HepG2 (cell line): ENCODE data around the gene AKR1C4. TPM values are rescaled to one million over a fixed set of nuclear protein-coding genes. Genes with fewer than 3 reads are reported as not detected.
A peak's percentile ranks its signal among the peaks of the same experiment; 100 is the strongest.

Source experiments
- ATAC-seq: fragments of 200-7000 bp; cut with Tn5 transposase; 3 replicates; pipeline ENCODE4 v1.9.1; 2020; ENCODE audit warnings: mild to moderate bottlenecking, moderate library complexity
- BruUV-seq: library from RNA; stranded (reverse); fragments of 400-500 nt; replicated peaks from 2 replicates; lab custom pipeline; 2021; lab: Mats Ljungman, UMichigan
- CTCF ChIA-PET: fragments of 300-600 bp; formaldehyde crosslinking; extraction: SDS; loops from one replicate; lab custom pipeline; 2021; ENCODE audit warnings: low total read pairs, inconsistent platforms, low intra/inter-chr PET ratio; lab: Yijun Ruan, JAX
- POLR2A ChIA-PET: fragments of 350-600 bp; sonication (Branson Sonifier 250); formaldehyde crosslinking; loops from one replicate; lab custom pipeline; 2020; ENCODE audit warnings: antibody characterized with exemption, inconsistent platforms; lab: Yijun Ruan, JAX
- DNase-seq: peaks from one replicate; pipeline ENCODE4 v3.0.0-alpha.2; 2015; ENCODE audit warnings: low spot score
- FAIRE-seq: peaks from 3 replicates; lab custom pipeline; 2011; peaks lifted over from hg19 to GRCh38; lab: Jason Lieb, UNC
- H2AFZ ChIP-seq: one replicate; pipeline ENCODE4 v1.6.1; 2011; ENCODE audit warnings: low read length, inconsistent platforms
- H3K27ac ChIP-seq: fragments of 300-600 bp; 3 replicates; pipeline ENCODE4 v1.8.0; 2011; ENCODE audit warnings: mixed run types, mild to moderate bottlenecking, mixed read lengths, low read length, inconsistent platforms; ENCODE audit not compliant: insufficient read depth; ENCODE audit errors: extremely low read length
- H3K27me3 ChIP-seq, 2 experiments: fragments of 200-600 bp in 1 of 2; 2 replicates in 1 of 2; 3 replicates in 1 of 2; pipeline versions ENCODE4 v1.6.0 to v1.8.0; 2011; ENCODE audit warnings: low read length in 2 of 2, mild to moderate bottlenecking in 2 of 2, moderate library complexity in 2 of 2, inconsistent platforms in 1 of 2; ENCODE audit not compliant: insufficient read depth in 2 of 2, control insufficient read depth in 1 of 2
- H3K36me3 ChIP-seq, 2 experiments: fragments of 200-600 bp in 1 of 2; replicated peaks in 1 of 2; 2 replicates in 1 of 2; 3 replicates in 1 of 2; pipeline versions ENCODE4 v1.5.1 to v1.8.0; 2011; ENCODE audit warnings: low read length in 2 of 2, inconsistent platforms in 1 of 2; ENCODE audit not compliant: insufficient read depth in 2 of 2, control insufficient read depth in 1 of 2
- H3K4me1 ChIP-seq: 2 replicates; pipeline ENCODE4 v1.5.1; 2012; ENCODE audit warnings: low read length, inconsistent platforms; ENCODE audit not compliant: insufficient read depth
- H3K4me2 ChIP-seq: 2 replicates; pipeline ENCODE4 v1.6.0; 2011; ENCODE audit warnings: low read depth, low read length, inconsistent platforms
- H3K4me3 ChIP-seq, 3 experiments: fragments of 200-600 bp in 1 of 3; sonication (generic), shearing (Covaris generic) in 1 of 3; replicated peaks in 1 of 3; 2 replicates each; pipeline ENCODE4 v1.5.1; 2011 to 2016; ENCODE audit warnings: low read length in 3 of 3, inconsistent platforms in 2 of 3, low read depth in 2 of 3, mild to moderate bottlenecking in 2 of 3, control low read depth in 1 of 3, mixed read lengths in 1 of 3; ENCODE audit not compliant: insufficient read depth in 1 of 3
- H3K79me2 ChIP-seq: one replicate; pipeline ENCODE4 v1.6.1; 2011; ENCODE audit warnings: low read length, inconsistent platforms; ENCODE audit not compliant: insufficient read depth
- H3K9ac ChIP-seq: 2 replicates; pipeline ENCODE4 v1.6.0; 2011; ENCODE audit warnings: mild to moderate bottlenecking, low read depth, low read length, inconsistent platforms; ENCODE audit not compliant: insufficient read depth
- H3K9me3 ChIP-seq: 2 replicates; pipeline ENCODE4 v1.5.1; 2012; ENCODE audit warnings: mild to moderate bottlenecking, low read length
- H4K20me1 ChIP-seq: 2 replicates; pipeline ENCODE4 v1.6.0; 2011; ENCODE audit warnings: inconsistent platforms, mild to moderate bottlenecking, low read length, moderate library complexity; ENCODE audit not compliant: insufficient read depth
- ATAD3A ChIP-seq: sonication (generic); formaldehyde crosslinking; IDR thresholded peaks from 2 replicates; pipeline ENCODE4 v1.4.0; 2020; ENCODE audit warnings: missing genetic modification reagents
- CREB1 ChIP-seq, 2 experiments: fragments of 450-650 bp in 1 of 2; IDR thresholded peaks; 2 replicates each; pipeline ENCODE4 v1.6.1; 2016 to 2017; ENCODE audit warnings: control low read depth in 1 of 2, mild to moderate bottlenecking in 1 of 2, missing compliant biosample characterization in 1 of 2, missing genetic modification characterization in 1 of 2
- FOXO1 ChIP-seq: sonication (generic); formaldehyde crosslinking; IDR thresholded peaks from 2 replicates; pipeline ENCODE4 v1.4.0; 2020; ENCODE audit warnings: missing genetic modification reagents
- GATA4 ChIP-seq: sonication (generic); IDR thresholded peaks from 2 replicates; pipeline ENCODE4 v1.6.1; 2016; ENCODE audit warnings: antibody characterized with exemption, low read depth, borderline replicate concordance
- JDP2 ChIP-seq: sonication (generic); formaldehyde crosslinking; IDR thresholded peaks from 2 replicates; pipeline ENCODE4 v1.8.1; 2022; ENCODE audit warnings: missing genetic modification reagents, borderline replicate concordance
- PLRG1 ChIP-seq: fragments of 450-650 bp; conservative IDR thresholded peaks from 2 replicates; pipeline ENCODE4 v1.6.1; 2016
- PRPF4 ChIP-seq: fragments of 200-400 bp; formaldehyde crosslinking; IDR thresholded peaks from 2 replicates; pipeline ENCODE4 v1.6.1; 2016; ENCODE audit warnings: low read length, low read depth; ENCODE audit not compliant: poor library complexity, severe bottlenecking
- ZKSCAN5 ChIP-seq: sonication (generic); formaldehyde crosslinking; IDR thresholded peaks from 2 replicates; pipeline ENCODE4 v1.5.1; 2020; ENCODE audit warnings: mild to moderate bottlenecking, missing genetic modification reagents
- ZNF329 ChIP-seq: sonication (generic); formaldehyde crosslinking; IDR thresholded peaks from 2 replicates; pipeline ENCODE4 v1.9.0; 2021; ENCODE audit warnings: low read depth, mild to moderate bottlenecking, missing genetic modification reagents
- ZNF879 ChIP-seq: sonication (generic); formaldehyde crosslinking; IDR thresholded peaks from 2 replicates; pipeline ENCODE4 v1.8.1; 2023; ENCODE audit warnings: missing genetic modification reagents
- ZSCAN30 ChIP-seq: sonication (generic); formaldehyde crosslinking; IDR thresholded peaks from 2 replicates; pipeline ENCODE4 v1.5.0; 2020; ENCODE audit warnings: mild to moderate bottlenecking, missing genetic modification reagents
- WGBS: methylation state at CpG from one replicate; pipeline ENCODE4 v1.1.6; 2017; ENCODE audit warnings: low lambda C conversion rate; 5-methylcytosine and 5-hydroxymethylcytosine counted together
- in situ Hi-C: cut with HindIII; loops from 2 replicates; pipeline ENCODE4 v1.10.0; 2017; ENCODE audit warnings: low pct_unique_long_range_greater_than_20kb; ENCODE audit not compliant: extremely low pct_ligation_motif_present
- intact Hi-C: fragments of 100-400 bp; cut with micrococcal nuclease; formaldehyde crosslinking; loops from one replicate; pipeline ENCODE4 v1.10.0; 2022; ENCODE audit not compliant: unreplicated experiment
- polyA plus RNA-seq, 8 experiments: library from polyadenylated mRNA; depleted of rRNA in 3 of 8; stranded (reverse) in 7 of 8; unstranded in 1 of 8; fragments of >200 nt; fragmentation: Illumina TruSeq in 4 of 8; extraction: Trizol in 4 of 8; gene quantifications; 2 replicates each; pipeline versions ENCODE4 v1.2.1 to v1.2.3, GENCODE V29; 2011 to 2016; ENCODE audit warnings: low read depth in 4 of 8, missing spikeins in 1 of 8, mixed read lengths in 1 of 8; ENCODE audit not compliant: insufficient read depth in 1 of 8
- total RNA-seq, 5 experiments: library from RNA; depleted of rRNA; stranded (reverse); fragments of >200 nt; fragmentation: Illumina TruSeq; extraction: Trizol; gene quantifications; 2 replicates each; pipeline ENCODE4 v1.2.3, GENCODE V29; 2016; ENCODE audit warnings: low read depth in 1 of 5
- TF ChIP-seq, protein P1 (sequence below): sonication (generic); formaldehyde crosslinking; IDR thresholded peaks from 2 replicates; pipeline ENCODE4 v1.4.0; 2020; ENCODE audit warnings: missing genetic modification reagents, borderline replicate concordance
- TF ChIP-seq, protein P2 (sequence below): sonication (generic); formaldehyde crosslinking; IDR thresholded peaks from 2 replicates; pipeline ENCODE4 v1.4.0; 2020; ENCODE audit warnings: missing genetic modification reagents
- TF ChIP-seq, protein P3 (sequence below): sonication (generic); formaldehyde crosslinking; IDR thresholded peaks from 2 replicates; pipeline ENCODE4 v1.5.0; 2020; ENCODE audit warnings: mild to moderate bottlenecking, missing genetic modification reagents

Gene AKR1C4
- total and polyA plus RNA-seq, 2 of the 13 experiments (the other 11 are each of a cell fraction or from before 2014, with no cell fraction given): 0.18 to 1.3 TPM

DNA sequence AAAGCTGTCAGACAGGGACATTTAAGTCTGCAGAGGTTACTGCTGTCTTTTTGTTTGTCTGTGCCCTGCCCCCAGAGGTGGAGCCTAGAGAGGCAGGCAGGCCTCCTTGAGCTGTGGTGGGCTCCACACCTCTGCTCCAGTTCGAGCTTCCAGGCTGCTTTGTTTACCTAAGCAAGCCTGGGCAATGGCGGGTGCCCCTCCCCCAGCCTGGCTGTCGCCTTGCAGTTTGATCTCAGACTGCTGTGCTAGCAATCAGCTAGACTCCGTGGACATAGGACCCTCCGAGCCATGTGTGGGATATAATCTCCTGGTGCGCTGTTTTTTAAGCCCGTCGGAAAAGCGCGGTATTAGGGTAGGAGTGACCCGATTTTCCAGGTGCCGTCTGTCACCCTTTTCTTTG lies 16.1 kb upstream of the AKR1C4 start (continued):
- TF ChIP-seq, protein P1, sequence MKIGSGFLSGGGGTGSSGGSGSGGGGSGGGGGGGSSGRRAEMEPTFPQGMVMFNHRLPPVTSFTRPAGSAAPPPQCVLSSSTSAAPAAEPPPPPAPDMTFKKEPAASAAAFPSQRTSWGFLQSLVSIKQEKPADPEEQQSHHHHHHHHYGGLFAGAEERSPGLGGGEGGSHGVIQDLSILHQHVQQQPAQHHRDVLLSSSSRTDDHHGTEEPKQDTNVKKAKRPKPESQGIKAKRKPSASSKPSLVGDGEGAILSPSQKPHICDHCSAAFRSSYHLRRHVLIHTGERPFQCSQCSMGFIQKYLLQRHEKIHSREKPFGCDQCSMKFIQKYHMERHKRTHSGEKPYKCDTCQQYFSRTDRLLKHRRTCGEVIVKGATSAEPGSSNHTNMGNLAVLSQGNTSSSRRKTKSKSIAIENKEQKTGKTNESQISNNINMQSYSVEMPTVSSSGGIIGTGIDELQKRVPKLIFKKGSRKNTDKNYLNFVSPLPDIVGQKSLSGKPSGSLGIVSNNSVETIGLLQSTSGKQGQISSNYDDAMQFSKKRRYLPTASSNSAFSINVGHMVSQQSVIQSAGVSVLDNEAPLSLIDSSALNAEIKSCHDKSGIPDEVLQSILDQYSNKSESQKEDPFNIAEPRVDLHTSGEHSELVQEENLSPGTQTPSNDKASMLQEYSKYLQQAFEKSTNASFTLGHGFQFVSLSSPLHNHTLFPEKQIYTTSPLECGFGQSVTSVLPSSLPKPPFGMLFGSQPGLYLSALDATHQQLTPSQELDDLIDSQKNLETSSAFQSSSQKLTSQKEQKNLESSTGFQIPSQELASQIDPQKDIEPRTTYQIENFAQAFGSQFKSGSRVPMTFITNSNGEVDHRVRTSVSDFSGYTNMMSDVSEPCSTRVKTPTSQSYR (CRISPR knock-in tag): peak; percentile 87
- TF ChIP-seq, protein P2, sequence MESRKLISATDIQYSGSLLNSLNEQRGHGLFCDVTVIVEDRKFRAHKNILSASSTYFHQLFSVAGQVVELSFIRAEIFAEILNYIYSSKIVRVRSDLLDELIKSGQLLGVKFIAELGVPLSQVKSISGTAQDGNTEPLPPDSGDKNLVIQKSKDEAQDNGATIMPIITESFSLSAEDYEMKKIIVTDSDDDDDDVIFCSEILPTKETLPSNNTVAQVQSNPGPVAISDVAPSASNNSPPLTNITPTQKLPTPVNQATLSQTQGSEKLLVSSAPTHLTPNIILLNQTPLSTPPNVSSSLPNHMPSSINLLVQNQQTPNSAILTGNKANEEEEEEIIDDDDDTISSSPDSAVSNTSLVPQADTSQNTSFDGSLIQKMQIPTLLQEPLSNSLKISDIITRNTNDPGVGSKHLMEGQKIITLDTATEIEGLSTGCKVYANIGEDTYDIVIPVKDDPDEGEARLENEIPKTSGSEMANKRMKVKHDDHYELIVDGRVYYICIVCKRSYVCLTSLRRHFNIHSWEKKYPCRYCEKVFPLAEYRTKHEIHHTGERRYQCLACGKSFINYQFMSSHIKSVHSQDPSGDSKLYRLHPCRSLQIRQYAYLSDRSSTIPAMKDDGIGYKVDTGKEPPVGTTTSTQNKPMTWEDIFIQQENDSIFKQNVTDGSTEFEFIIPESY (CRISPR knock-in tag): peak; percentile 92
- TF ChIP-seq, all 625 proteins: peak for 12; not testable (repeated sequence) for 613

DNA sequence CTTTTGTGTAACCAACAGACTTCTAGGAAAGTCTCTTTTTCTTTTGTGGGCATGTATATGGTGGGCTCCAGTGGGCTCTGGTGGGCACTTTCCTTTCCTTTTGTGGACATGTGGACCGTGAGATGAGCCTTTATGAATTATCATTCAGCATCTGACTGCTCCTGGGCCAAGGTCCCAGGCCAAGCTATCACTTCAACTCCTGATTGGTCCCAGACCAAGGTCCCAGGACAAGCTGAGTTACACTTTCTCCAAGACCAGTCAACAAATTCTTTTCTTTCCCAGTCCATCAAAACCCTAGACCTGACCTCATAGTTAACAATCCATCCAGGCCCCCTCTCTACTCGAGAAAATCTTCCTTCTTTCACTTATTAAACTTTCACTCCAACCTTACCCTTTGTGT lies 12.7 kb upstream of the AKR1C4 start:
- ATAC-seq: no peak
- no TSS peak for BruUV-seq
- Histone ChIP-seq H3K27me3 (no peaks in the 10 kb centered on the region), H4K20me1 (no peaks in the 10 kb centered on the region), H3K79me2 (no peaks in the 10 kb centered on the region), H3K36me3 (no peaks in the 10 kb centered on the region), H3K4me3 (no peak overlapping the region), H3K4me2 (no peak overlapping the region), H2AFZ (peak overlapping the region; percentile 7), H3K9me3 (no peaks in the 10 kb centered on the region), H3K27ac (no peak overlapping the region), H3K9ac (no peak overlapping the region), H3K4me1 (peaks cover 28% of the 10 kb centered on the region)
- no peak for FAIRE-seq
- ChIA-PET CTCF (no interaction called here), POLR2A (no interaction called here)
- in situ Hi-C loops (no loop called here), intact Hi-C loops (no loop called here)
- no peak for DNase-seq
- 66% methylated on average over 2 of the region's 2 CpGs for WGBS
- no peak for TF ChIP-seq JDP2
- TF ChIP-seq PRPF4: no peak
- TF ChIP-seq, protein P3, sequence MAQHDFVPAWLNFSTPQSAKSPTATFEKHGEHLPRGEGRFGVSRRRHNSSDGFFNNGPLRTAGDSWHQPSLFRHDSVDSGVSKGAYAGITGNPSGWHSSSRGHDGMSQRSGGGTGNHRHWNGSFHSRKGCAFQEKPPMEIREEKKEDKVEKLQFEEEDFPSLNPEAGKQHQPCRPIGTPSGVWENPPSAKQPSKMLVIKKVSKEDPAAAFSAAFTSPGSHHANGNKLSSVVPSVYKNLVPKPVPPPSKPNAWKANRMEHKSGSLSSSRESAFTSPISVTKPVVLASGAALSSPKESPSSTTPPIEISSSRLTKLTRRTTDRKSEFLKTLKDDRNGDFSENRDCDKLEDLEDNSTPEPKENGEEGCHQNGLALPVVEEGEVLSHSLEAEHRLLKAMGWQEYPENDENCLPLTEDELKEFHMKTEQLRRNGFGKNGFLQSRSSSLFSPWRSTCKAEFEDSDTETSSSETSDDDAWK (CRISPR knock-in tag): no peak
- TF ChIP-seq PLRG1: no peak
- TF ChIP-seq ZSCAN30: no peak
- no peak for TF ChIP-seq FOXO1 (CRISPR knock-in tag)
- no peak for TF ChIP-seq CREB1 (IDR thresholded peaks at IDR 0.05)
- TF ChIP-seq CREB1 (CRISPR knock-in tag; IDR thresholded peaks at IDR 0.05): no peak
- no peak for TF ChIP-seq ZKSCAN5
- TF ChIP-seq ZNF329 (CRISPR knock-in tag): no peak
- no peak for TF ChIP-seq ZNF879 (CRISPR knock-in tag)
- TF ChIP-seq GATA4: no peak
- no peak for TF ChIP-seq ATAD3A (CRISPR knock-in tag)
